NCI-H1092 (cell line): ENCODE results near the gene CTXN1.
A peak's percentile ranks its signal among the peaks of the same experiment; 100 is the strongest.
"Not testable (repeated sequence)": the region's sequence is repeated elsewhere in the genome, so short reads cannot be mapped to it uniquely, and the experiment has no call there.

ENCODE experiments used
- DNase-seq: peaks from one replicate; lab custom pipeline; 2025; lab: John Stamatoyannopoulos, UW

The CTXN1 gene

GRCh38 chr19:7925171-7925851 is 624 bp downstream of the CTXN1 start:
- DNase-seq, result peak; percentile 78

- DNase-seq, result no peak
Observed at GRCh38 chr19:7924651-7925170, 1.2 kb downstream of the CTXN1 start.

- no peak for DNase-seq
Observed at GRCh38 chr19:7924241-7924640, 1.7 kb downstream of the CTXN1 start.

- DNase-seq, result no peak
Observed at GRCh38 chr19:7923295-7924191, 2.4 kb downstream of the CTXN1 start.

- no peak for DNase-seq
Observed at GRCh38 chr19:7922836-7923195, 3.1 kb downstream of the CTXN1 start.

GRCh38 chr19:7921967-7922835 is 3.7 kb downstream of the CTXN1 start:
- no peak for DNase-seq

- no peak for DNase-seq
Observed at GRCh38 chr19:7921302-7921966, 4.5 kb downstream of the CTXN1 start.

GRCh38 chr19:7920519-7921301 is 5.2 kb downstream of the CTXN1 start:
- peak; percentile 93 for DNase-seq

GRCh38 chr19:7919610-7920518 is 6.1 kb downstream of the CTXN1 start, which contains the start of gene SNAPC2:
Gene SNAPC2 (plus strand): TSS chr19:7920338. CDS start chr19:7920367, 29 bp downstream.
- peak; percentile 90 for DNase-seq

GRCh38 chr19:7918615-7919421 is 7.1 kb downstream of the CTXN1 start:
- DNase-seq, result no peak

GRCh38 chr19:7918062-7918614 is 7.8 kb downstream of the CTXN1 start:
- DNase-seq, result not testable (repeated sequence)

GRCh38 chr19:7917267-7918061 is 8.5 kb downstream of the CTXN1 start:
- peak; percentile 30 for DNase-seq

GRCh38 chr19:7916955-7917266 is 9.0 kb downstream of the CTXN1 start:
- DNase-seq, result no peak

GRCh38 chr19:7916103-7916954 is 9.6 kb downstream of the CTXN1 start:
- DNase-seq, result no peak

- DNase-seq, result no peak
Observed at GRCh38 chr19:7915250-7916102, 10.5 kb downstream of the CTXN1 start.

GRCh38 chr19:7914598-7915045 is 11.3 kb downstream of the CTXN1 start, which contains the start of gene TGFBR3L:
Gene TGFBR3L (plus strand): TSS chr19:7914830.
- DNase-seq, result no peak
